GM19035 (cell line): ENCODE data around the gene C10orf53.
"Not testable (repeated sequence)": the region's sequence is repeated elsewhere in the genome, so short reads cannot be mapped to it uniquely, and the experiment has no call there.

Experiments
- ATAC-seq: cut with Tn5 transposase; IDR thresholded peaks from one replicate; pipeline ENCODE4 v1.9.1; 2021; ENCODE audit not compliant: unreplicated experiment

C10orf53 gene

DNA sequence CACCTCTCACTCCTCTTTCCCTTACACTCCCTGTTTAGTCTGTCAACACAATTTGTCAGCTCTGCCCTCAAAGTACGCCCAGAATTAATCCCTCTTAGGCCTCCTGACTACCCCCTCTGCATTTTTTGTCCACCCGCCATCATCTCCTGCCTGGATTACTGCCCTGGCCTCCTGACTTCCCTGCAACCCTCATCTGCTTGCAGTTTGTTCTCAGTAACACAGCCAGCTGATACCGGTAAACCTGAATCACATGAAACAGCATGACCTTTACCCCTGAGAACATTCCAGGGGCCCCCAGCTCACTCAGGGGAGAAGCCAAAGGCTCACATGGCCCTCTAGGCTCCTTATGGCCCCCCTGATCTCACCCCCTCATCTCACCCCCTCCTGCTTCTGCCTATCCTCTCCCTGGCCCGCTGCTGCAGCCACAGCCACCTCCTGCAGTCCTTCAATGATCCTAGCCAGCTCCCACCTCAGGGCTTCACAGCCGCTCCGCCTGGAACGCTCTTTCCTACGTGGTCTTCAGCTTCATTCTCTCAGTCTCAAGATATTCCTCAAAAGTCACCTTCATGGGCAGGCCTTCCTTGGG lies 8.9 kb downstream of the C10orf53 start:
- no peak for ATAC-seq

DNA sequence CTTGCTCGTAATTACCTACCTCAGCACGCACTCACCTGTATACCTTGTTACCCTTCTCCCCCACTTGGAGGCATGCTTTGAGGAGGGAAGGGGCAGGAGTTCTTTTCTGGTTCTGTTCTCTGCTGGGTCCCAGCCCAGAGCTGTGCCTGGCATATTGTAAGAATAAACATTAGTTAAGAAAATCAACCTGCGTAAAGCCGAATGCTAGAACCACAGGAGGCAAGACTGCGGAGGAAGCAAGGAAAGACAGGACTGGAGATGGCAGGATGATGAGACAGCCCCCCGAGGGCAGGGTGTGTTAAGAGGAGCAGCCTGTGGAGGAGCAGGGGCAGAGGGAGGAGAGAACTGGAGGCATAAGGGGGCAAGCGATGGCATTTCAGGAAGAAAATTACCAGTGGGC lies 9.5 kb downstream of the C10orf53 start:
- ATAC-seq = no peak

DNA sequence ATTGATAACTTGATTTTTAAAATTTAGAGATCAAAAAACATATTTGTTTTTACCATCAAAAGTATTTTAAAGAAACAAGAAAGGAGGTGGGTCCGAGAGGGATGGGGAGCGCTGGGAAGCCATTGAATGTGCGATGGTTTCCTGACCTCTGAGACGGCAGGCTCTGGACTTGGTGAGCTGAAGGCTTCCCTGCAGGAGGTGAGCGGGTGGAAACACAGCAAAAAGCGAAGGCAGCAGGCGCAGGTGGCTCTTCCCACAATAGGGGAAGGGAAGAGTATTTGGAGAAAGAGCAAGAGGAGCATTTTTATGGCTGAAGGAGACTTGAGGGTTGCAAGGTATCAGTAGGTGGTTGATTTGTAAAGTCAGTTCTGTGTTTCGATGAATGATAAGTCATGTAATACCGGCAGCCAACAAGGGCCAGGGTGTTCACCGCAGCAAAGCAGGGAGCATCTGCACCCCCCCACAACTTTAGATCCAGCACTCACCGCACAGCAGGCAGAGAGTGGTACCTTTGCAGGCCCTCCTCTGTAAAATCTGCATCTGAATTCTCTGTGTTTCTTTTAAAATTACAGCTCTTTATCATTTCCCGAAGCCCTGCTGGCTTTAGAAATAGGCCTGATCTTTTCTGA lies 10.5 kb downstream of the C10orf53 start:
- no peak for ATAC-seq

DNA sequence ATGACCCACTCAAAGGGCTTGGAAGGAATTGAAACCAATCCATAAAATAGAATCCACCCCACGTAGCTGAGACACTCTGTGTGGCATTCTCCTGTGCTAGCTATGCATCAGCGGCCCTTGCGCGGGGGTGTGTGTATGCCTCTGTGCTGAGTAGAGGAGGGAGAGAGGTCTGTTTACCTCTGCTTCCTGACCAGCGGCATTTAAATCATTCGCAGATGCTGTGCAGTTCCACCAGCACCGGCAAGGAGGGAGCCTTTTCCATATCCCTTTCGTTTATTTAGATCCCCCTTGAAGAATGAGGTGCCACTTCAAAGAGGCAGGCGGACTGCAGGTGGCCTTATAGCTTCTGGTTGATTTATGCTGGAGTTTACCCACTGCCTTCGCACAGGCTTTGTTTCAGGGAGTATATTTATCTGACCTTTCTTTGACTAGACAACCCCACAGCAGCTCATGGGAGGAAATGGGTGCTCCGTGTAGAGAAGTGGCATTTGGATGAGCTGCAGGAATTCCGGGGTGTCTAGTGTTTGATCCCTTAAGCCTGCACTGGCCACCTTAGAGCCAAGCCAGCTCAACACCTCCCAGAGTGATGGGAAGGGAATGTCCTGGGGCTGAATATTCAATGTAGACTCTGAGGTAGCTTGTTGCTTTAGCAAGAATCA lies 11.4 kb downstream of the C10orf53 start:
- no peak for ATAC-seq

DNA sequence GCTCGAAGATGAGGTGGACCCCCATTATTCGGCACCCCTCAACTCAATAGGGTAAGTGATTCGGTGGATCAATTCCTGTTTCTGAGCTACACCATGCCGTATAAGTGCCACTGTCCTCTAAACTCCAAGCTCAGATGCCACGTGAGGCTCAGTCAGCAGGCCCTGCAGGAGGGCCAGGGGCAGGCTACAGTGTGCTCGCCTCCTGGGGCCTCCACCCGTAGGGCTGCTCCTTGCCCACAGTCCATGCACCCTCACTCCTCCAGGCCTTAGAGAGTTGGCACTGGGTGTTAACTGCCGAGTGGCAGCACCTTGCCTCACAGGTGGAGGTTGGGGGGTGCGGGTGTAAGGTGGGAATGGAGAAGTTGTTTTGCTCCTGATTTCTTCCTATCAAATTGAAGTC lies 12.1 kb downstream of the C10orf53 start:
- ATAC-seq = no peak

DNA sequence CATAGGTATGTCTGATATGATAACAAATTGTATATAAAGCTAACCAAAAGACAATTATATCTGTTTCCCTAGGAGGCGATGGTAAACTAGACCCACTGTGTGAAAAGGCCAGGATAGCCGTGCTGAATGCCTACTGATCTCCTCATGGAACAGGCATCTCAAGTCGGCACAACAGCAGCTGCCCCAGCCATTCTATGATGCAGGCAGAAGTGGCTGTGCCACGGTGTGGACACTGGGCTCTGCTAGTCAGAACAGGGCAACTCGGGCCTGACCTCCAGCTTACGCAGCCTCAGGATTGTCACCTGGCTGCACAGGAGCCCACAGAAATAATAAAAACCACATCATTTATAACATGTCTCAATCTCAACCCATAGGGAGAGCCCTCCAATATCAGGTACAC lies 15.0 kb downstream of the C10orf53 start:
- no peak for ATAC-seq

DNA sequence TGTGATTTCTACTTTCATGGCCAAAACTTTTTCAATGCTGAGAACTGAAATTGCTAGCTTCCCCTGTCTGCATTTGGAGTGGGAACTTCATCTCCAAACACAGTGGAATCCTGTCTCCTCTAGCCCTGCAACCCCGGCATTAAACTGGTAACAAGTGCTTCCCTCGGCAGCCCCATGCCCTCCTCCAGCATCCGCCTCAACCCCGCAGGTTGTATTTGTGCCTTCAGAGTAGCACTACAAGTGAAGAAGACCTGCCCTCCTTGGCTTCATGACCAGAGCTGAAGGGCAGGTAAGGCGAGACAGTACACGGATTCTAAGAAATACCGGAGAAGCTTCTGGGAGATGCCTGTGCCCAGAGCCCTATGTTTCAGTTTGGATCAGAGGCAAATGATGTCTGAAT lies 16.9 kb downstream of the C10orf53 start:
- ATAC-seq = no peak

DNA sequence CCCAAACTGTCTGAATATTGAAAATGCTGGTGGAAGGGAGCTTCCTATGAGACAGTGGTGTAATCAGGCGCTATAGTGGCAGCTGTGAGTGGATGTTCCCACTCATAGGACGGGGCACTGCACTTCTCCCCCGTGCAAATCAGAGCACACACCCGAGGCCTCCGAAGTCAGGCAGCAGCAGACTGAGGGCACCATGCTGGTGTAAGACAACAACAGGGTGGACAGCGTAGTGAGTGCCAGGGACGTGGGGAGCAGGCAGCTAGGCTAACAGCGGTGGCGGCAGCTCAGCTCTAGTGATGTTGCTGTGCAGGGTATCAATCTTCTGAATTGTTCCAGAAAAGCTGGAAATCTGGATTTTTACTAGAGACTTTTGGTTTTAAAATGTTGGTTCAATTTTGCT lies 19.2 kb downstream of the C10orf53 start:
- no peak for ATAC-seq

DNA sequence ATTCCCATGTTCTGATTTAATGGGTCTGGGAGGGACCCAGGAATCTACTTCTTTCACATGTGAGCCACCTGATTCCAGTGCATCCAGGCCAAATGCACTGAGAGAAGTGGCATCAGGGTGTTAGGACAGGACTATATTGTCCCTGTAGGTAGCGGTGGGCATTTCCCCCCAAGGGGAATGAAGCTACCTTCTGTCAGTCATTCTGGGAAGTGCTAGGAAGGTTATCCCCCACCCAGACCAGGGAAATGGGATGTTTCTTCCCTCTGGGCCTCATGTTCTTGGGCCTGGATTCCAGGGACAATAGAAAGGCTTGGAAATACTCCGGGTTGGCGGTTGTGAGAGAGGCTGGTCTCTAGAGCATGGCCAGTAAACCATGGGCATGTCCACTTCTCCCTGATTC lies 20.8 kb downstream of the C10orf53 start:
- no peak for ATAC-seq

DNA sequence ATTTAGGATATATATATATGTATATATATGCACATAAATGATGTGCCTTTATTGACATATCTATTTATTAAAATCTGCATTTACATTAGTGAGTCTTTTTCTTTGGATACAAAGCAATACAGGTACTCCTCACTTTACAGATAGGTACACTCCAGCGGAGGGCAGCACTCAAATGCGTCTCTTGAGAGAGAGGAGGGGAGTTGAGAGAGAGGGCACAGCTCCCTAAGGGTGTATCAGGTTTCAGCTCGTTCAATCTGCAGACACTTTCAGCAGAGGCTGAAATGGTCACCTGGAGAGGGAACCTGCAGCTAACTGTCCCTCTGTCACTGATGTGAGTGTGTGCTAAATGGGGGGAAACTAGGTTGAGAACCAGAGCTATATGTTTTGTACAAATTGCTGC lies 21.5 kb downstream of the C10orf53 start:
- no peak for ATAC-seq

DNA sequence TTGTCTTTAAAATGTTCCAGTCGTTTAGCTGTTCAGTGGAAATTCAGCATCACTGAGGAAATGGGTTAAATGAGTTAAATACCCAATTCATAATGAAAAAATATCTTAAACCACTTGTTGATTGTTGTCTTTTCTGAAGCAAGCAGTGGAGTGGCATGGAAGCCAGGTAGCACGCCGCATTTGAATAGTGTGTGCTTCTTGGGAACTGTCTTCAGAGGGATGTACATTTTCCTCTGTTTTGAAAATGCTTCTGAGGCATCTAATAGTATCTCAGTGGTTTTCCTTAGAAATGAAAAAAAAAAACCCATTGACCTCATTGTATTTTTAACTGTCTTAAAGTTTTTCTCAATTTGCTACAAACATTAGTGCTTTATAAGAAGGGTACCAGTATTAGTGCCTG lies 28.1 kb downstream of the C10orf53 start:
- no peak for ATAC-seq

DNA sequence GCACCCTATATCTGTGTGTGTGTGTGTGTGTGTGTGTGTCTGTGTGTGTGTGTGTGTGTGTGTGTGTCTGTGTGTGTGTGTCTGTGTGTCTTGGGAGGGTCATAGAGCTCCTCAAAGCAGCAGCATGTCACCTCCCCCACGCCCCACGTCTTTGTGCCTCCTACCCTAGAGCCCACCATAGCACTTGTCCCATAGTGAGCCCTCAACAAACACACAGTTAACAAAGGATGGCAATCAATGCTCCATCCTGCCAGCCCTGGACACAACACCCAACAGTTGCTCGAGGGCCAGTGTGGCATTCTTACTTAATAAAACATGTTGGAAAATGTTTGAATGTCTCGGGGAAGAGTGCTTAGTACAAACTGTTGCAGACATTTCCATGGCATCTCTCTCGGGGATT lies 30.5 kb downstream of the C10orf53 start:
- ATAC-seq = no peak

DNA sequence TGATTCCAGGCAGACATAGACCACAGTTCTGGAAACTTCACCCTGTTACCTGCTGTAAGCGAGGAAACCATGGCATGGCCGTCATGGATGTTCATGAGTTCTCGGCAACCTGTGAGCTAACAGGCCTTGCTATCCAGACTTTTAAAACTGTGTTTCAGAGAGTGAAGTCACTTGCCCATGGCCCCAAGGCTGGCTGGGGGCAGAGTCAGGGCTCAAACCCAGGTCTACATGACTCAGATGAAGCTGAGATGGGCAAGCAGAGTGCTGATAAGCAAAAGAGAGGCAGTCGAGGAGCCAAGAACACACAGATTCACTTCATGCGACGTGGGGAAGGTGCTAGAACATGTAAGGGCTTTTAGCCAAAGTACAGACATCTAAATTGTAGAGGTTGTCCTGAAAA lies 31.5 kb downstream of the C10orf53 start:
- no peak for ATAC-seq

DNA sequence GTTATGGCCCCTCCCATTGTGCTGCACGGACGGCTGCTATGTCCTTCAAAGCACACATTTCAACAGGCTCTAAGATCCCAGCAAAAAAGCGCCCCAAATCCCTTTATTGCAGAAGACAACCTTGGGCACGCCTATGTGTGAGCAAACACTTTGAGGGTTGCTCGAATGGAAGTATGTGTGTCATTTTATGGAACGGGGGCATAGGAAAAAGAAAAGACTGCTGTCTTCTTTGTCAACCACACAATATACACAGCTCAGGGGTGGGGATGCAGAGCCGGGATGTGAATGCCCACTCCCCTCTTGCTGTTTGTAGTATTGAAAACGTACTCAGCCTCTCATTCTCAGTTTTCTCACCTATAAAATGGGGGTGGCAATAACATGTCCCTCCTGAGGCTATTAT lies 32.0 kb downstream of the C10orf53 start:
- no peak for ATAC-seq

DNA sequence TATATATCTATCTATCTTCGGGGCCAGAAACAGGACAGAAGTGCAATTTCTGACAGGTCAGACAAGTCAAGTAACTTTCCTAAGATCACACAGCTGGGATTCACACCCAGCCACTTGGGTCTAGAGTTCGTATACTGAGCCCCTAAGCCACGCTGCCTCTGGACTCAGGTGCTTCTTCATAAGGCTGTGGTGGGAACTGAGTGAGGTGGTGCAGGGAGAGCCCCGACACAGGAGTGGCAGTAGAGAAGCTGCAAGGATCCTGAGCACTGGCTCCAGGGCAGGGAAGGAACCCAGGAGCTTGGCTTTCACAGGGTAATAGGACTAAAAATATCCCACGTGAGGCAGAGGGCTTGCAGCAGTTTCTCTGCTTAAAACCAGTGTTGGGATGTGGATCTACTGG lies 33.8 kb downstream of the C10orf53 start:
- ATAC-seq = no peak

DNA sequence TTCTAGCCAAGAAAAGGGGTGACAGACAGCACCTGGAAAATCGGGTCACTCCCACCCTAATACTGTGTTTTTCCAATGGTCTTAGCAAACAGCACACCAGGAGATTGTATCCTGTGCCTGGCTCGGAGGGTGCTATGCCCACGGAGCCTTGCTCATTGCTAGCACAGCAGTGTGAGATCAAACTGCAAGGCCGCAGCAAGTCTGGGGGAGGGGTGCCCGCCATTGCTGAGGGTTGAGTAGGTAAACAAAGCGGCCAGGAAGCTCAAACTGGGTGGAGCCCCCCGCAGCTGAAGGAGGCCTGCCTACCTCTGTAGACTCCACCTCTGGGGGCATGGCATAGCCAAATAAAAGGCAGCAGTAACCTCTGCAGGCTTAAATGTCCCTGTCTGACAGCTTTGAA lies 35.7 kb downstream of the C10orf53 start:
- ATAC-seq = not testable (repeated sequence)

DNA sequence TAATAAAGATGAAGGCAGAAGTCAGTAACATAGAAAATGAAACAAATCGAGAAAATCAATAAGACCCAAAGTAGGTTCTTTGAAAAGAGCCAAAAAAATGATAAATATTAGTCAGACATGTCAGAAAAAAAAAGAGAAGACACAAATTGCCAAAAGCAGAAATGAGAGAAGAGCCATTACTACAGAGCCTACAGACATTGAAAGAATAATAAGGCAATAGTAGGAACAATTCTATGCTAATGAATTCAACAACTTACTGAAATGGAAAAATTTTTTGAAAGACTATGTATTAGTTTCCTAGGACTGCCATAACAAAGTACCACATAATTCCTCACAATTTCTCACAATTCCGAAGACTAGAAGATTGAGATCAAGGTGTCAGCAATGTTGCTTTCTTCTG lies 47.1 kb downstream of the C10orf53 start:
- no peak for ATAC-seq

DNA sequence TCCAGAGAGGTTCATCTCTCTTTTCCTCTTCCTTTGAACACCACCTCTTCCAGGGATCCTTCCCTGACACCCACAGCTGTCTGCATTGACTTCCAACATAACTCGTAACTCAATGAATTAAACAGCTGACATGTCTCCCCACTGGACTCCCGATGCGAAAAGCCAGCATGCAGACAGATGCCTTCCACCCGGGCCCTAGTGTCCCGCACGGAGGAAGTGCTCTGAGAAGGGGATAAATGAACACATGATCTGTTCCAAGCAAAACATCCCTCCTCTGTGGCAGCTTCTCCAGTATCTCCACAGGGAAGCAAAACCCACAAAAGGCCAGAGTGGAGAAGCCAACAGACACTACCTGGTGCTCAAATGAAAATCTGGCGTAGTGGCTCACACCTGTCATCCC lies 54.4 kb downstream of the C10orf53 start:
- no peak for ATAC-seq

DNA sequence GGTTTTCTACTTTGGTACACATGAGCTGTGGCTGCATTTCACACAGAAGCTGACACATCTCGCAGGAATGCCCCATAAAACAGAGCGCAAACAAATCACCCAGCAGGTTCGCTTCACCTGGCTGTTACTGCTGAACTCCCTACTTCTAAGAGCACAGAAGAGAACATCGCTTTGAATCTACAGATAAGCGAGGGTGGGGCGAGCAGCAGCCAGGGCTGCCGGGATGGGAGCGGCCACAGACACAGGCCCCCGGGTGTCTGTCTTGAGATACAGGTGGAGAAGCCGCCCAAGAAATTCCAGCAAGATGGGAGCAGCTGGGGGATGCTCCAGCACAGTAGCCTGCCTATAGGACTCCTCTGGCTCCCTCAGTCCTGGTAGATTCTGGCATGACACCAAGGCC lies 55.2 kb downstream of the C10orf53 start:
- ATAC-seq = no peak

DNA sequence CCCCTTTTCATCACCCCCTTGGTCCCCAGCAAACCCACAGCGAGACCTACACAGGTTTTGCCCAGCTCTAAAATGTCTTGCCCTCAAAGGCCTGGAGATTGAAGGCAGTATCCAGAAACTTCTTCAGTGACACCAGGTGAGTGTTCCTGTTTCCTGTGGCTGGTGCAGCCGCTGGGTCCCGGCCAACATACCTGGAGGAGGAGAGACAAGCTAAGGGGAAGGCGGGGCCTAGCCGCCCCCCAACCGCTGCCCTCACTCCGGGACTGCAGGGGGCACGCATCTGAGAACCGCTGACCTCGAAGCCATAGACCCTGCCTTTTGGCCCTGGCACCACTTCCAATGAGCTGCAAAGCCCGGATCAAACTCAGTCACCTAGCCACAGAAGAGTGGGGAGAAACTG lies 55.7 kb downstream of the C10orf53 start:
- ATAC-seq = no peak

DNA sequence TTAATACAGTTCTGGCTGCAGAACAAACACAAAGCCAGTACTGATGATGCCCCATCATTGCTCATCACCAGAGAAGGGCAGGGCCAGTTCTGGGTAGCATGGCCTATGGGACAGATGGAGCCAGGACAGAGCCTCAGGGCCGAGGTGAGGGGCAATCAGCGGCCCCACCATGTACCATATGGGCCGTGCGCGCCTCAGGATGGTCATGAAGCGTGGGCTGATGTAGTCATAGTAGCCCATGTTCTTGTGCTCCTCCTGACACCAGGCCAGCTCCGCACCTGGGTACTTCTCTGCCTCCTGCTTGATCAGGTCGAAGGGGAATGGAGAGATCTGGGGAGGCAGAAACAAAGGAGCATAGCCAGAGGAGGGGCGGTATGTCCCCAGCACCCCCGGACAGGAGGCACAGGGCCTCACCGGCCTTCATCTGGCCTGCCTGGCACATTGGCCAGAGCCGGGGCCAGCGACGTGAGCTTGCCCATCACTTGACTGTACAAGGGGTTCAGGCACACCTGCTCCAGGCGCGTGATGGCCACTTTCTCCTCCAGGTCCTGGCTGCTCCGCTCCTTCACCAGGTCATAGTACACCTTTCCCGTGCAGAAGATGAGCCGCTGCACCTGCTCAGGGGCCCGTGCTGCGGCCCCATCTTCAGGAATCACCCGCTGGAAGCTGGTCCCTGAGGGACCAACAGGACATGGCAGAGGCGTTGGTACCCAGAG lies 56.6 kb downstream of the C10orf53 start:
- ATAC-seq = no peak

DNA sequence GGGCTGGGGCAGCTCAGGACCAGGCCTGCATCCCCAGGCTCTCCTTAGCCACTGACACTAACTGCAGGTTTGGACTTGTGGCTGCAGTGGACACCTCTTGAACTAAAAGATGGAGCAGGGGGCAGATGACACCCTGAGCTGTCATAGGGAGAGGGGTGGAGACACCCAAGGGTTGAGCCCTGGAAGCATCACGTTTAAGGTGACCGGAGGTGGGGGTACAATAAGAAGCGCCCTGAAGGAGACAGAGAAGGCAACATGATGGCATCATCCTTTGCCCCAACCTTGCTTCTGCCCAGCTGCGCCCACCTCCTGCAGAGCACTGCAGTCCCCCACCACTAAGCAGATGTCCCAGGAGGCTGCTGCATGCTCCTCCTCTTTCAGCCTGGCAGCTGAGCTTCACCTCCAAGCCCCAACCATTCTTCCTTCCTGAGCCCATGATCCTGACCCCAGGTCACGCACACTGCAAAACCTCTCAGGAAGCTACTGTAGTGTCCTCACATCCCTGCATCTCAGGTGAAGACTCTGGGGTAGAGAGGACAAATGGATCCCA lies 57.2 kb downstream of the C10orf53 start:
- no peak for ATAC-seq
